Ovary (tissue), 3 donors: ENCODE measurements around the gene GDF10.

ENCODE experiments used
- EP300 ChIP-seq: sonication (generic); formaldehyde crosslinking; IDR thresholded peaks from one replicate; pipeline ENCODE4 v1.6.1; 2017; ENCODE audit warnings: antibody characterized with exemption
- TF ChIP-seq, protein P1 (sequence below), 3 donors: fragments of 450-650 bp in 2 of 3; fragments of 200-600 bp in 1 of 3; IDR thresholded peaks; one replicate each; pipeline versions ENCODE4 v1.5.1 to v1.8.0; 2016 to 2022; ENCODE audit warnings: antibody characterized with exemption in 3 of 3, mild to moderate bottlenecking in 1 of 3
- donor health status: DM: no; HTN: no; CAD: no.

DNA sequence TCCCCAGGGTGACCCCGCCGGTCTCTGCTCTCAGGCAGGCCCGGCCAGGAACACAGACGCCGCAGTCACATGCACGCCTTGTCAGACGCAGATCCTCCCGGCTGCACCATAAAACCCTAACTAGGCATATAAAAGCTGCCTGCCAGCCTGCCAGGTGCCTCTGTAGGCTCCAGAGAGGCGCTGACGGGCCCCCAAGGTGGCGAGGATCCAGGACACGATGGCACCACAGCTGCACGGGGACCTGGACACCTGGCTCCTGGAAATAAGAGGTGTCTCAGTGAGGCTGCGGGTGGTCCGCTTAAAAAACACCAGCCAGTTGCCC lies 21.9 kb upstream of the GDF10 start:
- TF ChIP-seq, protein P1, sequence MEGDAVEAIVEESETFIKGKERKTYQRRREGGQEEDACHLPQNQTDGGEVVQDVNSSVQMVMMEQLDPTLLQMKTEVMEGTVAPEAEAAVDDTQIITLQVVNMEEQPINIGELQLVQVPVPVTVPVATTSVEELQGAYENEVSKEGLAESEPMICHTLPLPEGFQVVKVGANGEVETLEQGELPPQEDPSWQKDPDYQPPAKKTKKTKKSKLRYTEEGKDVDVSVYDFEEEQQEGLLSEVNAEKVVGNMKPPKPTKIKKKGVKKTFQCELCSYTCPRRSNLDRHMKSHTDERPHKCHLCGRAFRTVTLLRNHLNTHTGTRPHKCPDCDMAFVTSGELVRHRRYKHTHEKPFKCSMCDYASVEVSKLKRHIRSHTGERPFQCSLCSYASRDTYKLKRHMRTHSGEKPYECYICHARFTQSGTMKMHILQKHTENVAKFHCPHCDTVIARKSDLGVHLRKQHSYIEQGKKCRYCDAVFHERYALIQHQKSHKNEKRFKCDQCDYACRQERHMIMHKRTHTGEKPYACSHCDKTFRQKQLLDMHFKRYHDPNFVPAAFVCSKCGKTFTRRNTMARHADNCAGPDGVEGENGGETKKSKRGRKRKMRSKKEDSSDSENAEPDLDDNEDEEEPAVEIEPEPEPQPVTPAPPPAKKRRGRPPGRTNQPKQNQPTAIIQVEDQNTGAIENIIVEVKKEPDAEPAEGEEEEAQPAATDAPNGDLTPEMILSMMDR (IDR thresholded peaks at IDR 0.05), result no peak
- TF ChIP-seq EP300, result no peak
